Heart right ventricle (tissue), 16 donors: ENCODE measurements around the gene CLCN1. TPM values are rescaled to one million over a fixed set of nuclear protein-coding genes. Genes with fewer than 3 reads are reported as not detected.

Experiments used
- ATAC-seq, 8 donors: fragments of 200-7000 bp; cut with Tn5 transposase; one replicate each; pipeline ENCODE4 v1.9.1; 2020; ENCODE audit warnings: mild to moderate bottlenecking in 8 of 8, moderate library complexity in 8 of 8, moderate number of reproducible peaks in 1 of 8
- DNase-seq, 2 donors: peaks; one replicate each; pipeline ENCODE4 v3.0.0-alpha.2; 2020
- H3K27ac ChIP-seq, 10 donors: fragments of 200-600 bp; sonication (generic) in 2 of 10; one replicate each; pipeline versions ENCODE4 v1.5.0 to v1.8.0; 2020 to 2022; ENCODE audit warnings: mild to moderate bottlenecking in 3 of 10
- H3K27me3 ChIP-seq, 7 donors: fragments of 200-600 bp; one replicate each; pipeline ENCODE4 v1.8.0; 2021 to 2022; ENCODE audit warnings: mild to moderate bottlenecking in 2 of 7
- H3K36me3 ChIP-seq, 9 donors: fragments of 200-600 bp; sonication (generic) in 1 of 9; one replicate each; pipeline versions ENCODE4 v1.5.0 to v1.8.0; 2020 to 2022; ENCODE audit warnings: mild to moderate bottlenecking in 2 of 9
- H3K4me1 ChIP-seq, 9 donors: fragments of 200-600 bp; sonication (generic) in 1 of 9; one replicate each; pipeline versions ENCODE4 v1.5.0 to v1.8.0; 2020 to 2022; ENCODE audit warnings: mild to moderate bottlenecking in 4 of 9
- H3K4me3 ChIP-seq, 10 donors: fragments of 200-600 bp; sonication (generic) in 2 of 10; one replicate each; pipeline versions ENCODE4 v1.5.0 to v1.8.0; 2020 to 2022; ENCODE audit warnings: mild to moderate bottlenecking in 7 of 10, moderate library complexity in 2 of 10
- H3K9me3 ChIP-seq, 11 donors: fragments of 200-600 bp in 10 of 11; sonication (generic) in 2 of 11; one replicate each; pipeline versions ENCODE4 v1.5.0 to v1.8.0; 2013 to 2022; ENCODE audit warnings: mild to moderate bottlenecking in 2 of 11, control low read depth in 1 of 11, moderate library complexity in 1 of 11
- WGBS, 2 donors: extraction: QIAGEN DNeasy Blood & Tissue Kit; methylation state at CpG; one replicate each; pipeline ENCODE4 v1.1.7; 2013; ENCODE audit warnings: inconsistent platforms in 1 of 2; 5-methylcytosine and 5-hydroxymethylcytosine counted together
- intact Hi-C, 10 donors: fragments of 100-400 bp; cut with DNase I; formaldehyde crosslinking; loops; one replicate each; pipeline versions ENCODE4 v1.11.1 to v1.14.2; 2022
- polyA plus RNA-seq, 2 donors: library from polyadenylated mRNA; stranded (reverse); fragments of 200-250 nt; gene quantifications; one replicate each; pipeline ENCODE4 v1.2.3, GENCODE V29; 2013
- total RNA-seq, 10 donors: library from RNA; stranded (reverse); fragmentation: NEBNext Ultra II Directional in 3 of 10; extraction: Animal tissue kit (Norgen Biotek cat#: 25700) in 3 of 10; gene quantifications; one replicate each; pipeline versions ENCODE4 v1.2.1 to v1.2.4, GENCODE V29; 2021 to 2023
- TF ChIP-seq, protein P1 (sequence below), 9 donors: fragments of 200-600 bp; sonication (generic) in 2 of 9; IDR thresholded peaks; one replicate each; pipeline versions ENCODE4 v1.5.0 to v1.8.0; 2021 to 2022; ENCODE audit warnings: antibody characterized with exemption in 9 of 9, mild to moderate bottlenecking in 5 of 9, moderate library complexity in 1 of 9
- donor health status: Arrhythmogenic right ventricular cardiomyopathy.
- donor health status: ischemic (EF 13 %, LVEDD 7.1; RV severe dilation, severe dysfunction).
- donor health status: healthy with polysubstance abuse.
- donor health status: DM: no; HTN: yes; CAD: no.
- donor health status: DM: no; HTN: no; CAD: no.
- donor health status: ischemic (EF 25% LVEDD 6.9; RV normal size, moderate dysfunction).
- donor health status: ischemic (EF 25% LVEDD 5.7; RV mildly dilated, moderate dysfunction).
- donor health status: healthy.
- donor health status: DM: yes; HTN: yes; CAD: no.
- donor health status: Ischemic cardiomyopathy.
- donor health status: ischemic (EF 35%, LVEDD 5.7; RV mildly dilated, moderate dysfunction).
- donor health status: nonischemic (EF 11% LVEDD 7.7; RV severe dilation, severe dysfunction).
- donor health status: DM: yes; HTN: yes; CAD: no.
- donor health status: PGD.
- donor health status: ischemic (EF 29% LVEDD 5.4; RV normal size, mild dysfunction).
- donor health status: nonischemic (EF 23%, LVEDD 6.1; RV moderate dilation, normal function).

Gene CLCN1
- total and polyA plus RNA-seq, 12 donors: 0.01 TPM; not detected in 11

DNA sequence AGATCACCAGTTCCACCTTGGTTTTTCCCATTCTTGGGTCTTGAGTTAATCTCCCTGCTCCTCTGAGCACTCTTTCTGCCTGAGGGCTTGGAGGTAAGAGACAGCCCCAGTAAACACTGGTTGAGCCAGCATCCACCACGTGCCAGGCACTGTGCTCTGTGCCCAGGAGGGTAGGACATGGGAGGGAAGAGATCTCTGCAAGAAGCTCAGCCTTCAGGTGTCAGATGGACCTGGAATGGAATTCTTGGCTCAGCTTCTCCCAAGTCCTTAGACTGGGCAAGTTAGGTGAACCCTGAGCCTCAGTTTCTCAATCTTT lies 67.7 kb downstream of the CLCN1 start:
- ATAC-seq: no peak
- H3K4me3 ChIP-seq: peak overlapping the region in 8 of 10 donors; percentile 79 to 100 (median 94)
- no peaks in the 10 kb centered on the region for H3K9me3 ChIP-seq
- H3K27me3 ChIP-seq: no peaks in the 10 kb centered on the region
- intact Hi-C loops: loop anchor here in 4 of 10 donors (5.0 to 10.0 kb wide), 4 partner anchors 34 to 121 kb away; partner anchors contain the start of gene GSTK1 (in 2 of the 4)
- H3K4me1 ChIP-seq: peaks cover 11 to 82% (median 68%) of the 10 kb centered on the region in 9 donors
- H3K27ac ChIP-seq: peak overlapping the region in 8 of 10 donors; percentile 20 to 100 (median 100)
- TF ChIP-seq, protein P1, sequence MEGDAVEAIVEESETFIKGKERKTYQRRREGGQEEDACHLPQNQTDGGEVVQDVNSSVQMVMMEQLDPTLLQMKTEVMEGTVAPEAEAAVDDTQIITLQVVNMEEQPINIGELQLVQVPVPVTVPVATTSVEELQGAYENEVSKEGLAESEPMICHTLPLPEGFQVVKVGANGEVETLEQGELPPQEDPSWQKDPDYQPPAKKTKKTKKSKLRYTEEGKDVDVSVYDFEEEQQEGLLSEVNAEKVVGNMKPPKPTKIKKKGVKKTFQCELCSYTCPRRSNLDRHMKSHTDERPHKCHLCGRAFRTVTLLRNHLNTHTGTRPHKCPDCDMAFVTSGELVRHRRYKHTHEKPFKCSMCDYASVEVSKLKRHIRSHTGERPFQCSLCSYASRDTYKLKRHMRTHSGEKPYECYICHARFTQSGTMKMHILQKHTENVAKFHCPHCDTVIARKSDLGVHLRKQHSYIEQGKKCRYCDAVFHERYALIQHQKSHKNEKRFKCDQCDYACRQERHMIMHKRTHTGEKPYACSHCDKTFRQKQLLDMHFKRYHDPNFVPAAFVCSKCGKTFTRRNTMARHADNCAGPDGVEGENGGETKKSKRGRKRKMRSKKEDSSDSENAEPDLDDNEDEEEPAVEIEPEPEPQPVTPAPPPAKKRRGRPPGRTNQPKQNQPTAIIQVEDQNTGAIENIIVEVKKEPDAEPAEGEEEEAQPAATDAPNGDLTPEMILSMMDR (IDR thresholded peaks at IDR 0.05): no peak
- 57 to 71% methylated on average over 1 of the region's 1 CpG for WGBS, 2 donors
- peaks cover 0 to 63% (median 8%) of the 10 kb centered on the region in 9 donors for H3K36me3 ChIP-seq
- DNase-seq: no peak

DNA sequence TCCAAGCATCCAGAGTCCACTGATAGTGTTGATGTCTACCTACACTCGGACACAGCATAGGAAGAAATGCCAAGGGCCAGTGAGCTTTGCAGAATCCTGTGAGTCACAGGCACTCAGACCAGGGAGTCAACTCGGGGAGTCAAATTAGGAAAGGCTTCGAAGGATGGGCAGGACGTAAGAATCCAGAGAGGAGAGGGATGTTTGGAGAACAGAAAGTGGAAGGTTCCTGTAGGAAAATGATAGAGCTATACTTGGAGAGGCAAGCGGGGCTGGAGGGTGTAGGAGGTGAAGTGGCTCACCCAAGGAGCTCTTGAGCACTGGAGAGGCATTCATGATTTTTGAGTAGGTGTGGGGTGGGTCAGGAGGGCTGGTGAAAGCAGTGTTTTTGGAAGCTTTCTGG lies 68.2 kb downstream of the CLCN1 start:
- H3K9me3 ChIP-seq: no peaks in the 10 kb centered on the region
- H3K4me3 ChIP-seq: peak overlapping the region in 7 of 10 donors; percentile 88 to 100 (median 95)
- H3K27me3 ChIP-seq: no peaks in the 10 kb centered on the region
- WGBS, 2 donors: 53 to 60% methylated on average over 5 of the region's 5 CpGs
- TF ChIP-seq, protein P1 (IDR thresholded peaks at IDR 0.05): no peak
- ATAC-seq (no peak), DNase-seq (no peak)
- H3K4me1 ChIP-seq: peaks cover 11 to 81% (median 66%) of the 10 kb centered on the region in 9 donors
- intact Hi-C loops: loop anchor here in 4 of 10 donors (5.0 to 10.0 kb wide), 4 partner anchors 33 to 122 kb away; partner anchors contain the start of gene GSTK1 (in 2 of the 4)
- peak overlapping the region in 8 of 10 donors; percentile 20 to 100 (median 98) for H3K27ac ChIP-seq
- H3K36me3 ChIP-seq: peaks cover 0 to 68% (median 13%) of the 10 kb centered on the region in 9 donors

DNA sequence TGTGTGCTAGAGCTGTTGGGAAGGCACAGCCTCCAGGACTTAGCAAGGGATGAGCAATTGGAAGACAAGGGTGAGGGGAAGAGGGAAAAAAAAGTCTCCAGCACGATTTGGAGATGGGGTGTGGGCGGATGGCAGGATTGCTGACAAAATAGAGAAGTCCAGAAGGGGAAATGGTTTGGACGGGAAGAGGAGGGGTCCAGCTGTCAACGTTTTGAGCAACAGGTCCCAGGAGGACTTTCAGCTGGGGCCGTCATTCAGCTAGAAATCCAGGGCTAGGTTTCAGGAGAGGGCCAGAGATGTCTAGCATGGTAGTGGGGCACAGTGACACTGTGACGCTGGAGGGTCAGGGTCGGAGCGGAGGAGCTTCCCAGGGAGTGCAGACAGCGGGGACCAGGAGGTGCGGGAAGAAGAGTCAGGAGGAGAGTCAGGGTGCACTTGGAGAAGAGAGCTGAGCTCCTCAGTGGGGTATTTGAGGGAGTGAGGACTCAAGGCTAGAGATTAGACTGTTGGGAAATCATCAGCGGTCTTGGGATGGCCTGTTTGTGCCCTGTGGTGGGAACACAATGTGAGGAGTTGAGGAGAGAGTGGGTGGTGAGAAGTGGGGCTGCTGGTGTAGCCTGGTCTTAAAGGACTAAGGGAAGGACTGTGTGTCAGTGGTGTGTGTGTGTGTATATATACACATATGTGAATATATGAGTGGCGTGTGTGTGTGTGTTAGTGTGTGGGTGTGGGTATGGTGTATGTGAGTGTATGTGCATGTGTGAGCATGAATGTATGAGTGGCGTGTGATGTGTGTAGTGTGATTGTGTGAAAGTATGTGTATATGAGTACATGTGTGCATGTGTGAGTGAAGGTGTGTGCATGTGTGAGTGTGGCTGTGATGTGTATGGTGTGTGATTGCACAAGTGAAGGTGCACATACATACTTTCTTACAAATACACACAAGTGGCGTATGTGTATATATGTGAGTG lies 69.0 kb downstream of the CLCN1 start:
- Histone ChIP-seq H3K27ac (peak overlapping the region in 8 of 10 donors; percentile 12 to 100 (median 61)), H3K27me3 (no peaks in the 10 kb centered on the region), H3K4me1 (peaks cover 11 to 81% (median 58%) of the 10 kb centered on the region in 9 donors), H3K4me3 (peak overlapping the region in 8 of 10 donors; percentile 18 to 100 (median 94)), H3K9me3 (no peaks in the 10 kb centered on the region), H3K36me3 (peaks cover 0 to 76% (median 21%) of the 10 kb centered on the region in 9 donors)
- ATAC-seq (no peak), DNase-seq (no peak)
- intact Hi-C loops: loop anchor here in 4 of 10 donors (5.0 to 10.0 kb wide), 4 partner anchors 32 to 123 kb away; partner anchors contain the start of gene GSTK1 (in 2 of the 4)
- WGBS, 2 donors: 66 to 76% methylated on average over 14 of the region's 14 CpGs
- TF ChIP-seq, protein P1 (IDR thresholded peaks at IDR 0.05): no peak
